Activated CD4-positive, alpha-beta T cell treated with anti-CD3 and anti-CD28 coated beads for 4 hours (primary cell): ENCODE data around the gene LIPM.

Experiments
- DNase-seq, 2 donors: peaks; one replicate each; pipeline ENCODE4 v3.0.0-alpha.2; 2020

LIPM gene

GRCh38 chr10:88802523-88803285, at the start of gene LIPM:
Gene LIPM (plus strand): TSS chr10:88802730. CDS start chr10:88802897, 167 bp downstream.
- DNase-seq = no peak

- DNase-seq = no peak
Observed at GRCh38 chr10:88754287-88754686, 48.2 kb upstream of the LIPM start.

- no peak for DNase-seq
Observed at GRCh38 chr10:88755753-88756152, 46.8 kb upstream of the LIPM start.

GRCh38 chr10:88756660-88757059, 45.9 kb upstream of the LIPM start:
- DNase-seq = no peak

GRCh38 chr10:88759366-88760101, 43.0 kb upstream of the LIPM start, which contains the start of gene LIPN:
Gene LIPN (plus strand): TSS chr10:88760020. CDS start chr10:88761406, 1,386 bp downstream.
- no peak for DNase-seq

- DNase-seq = no peak
Observed at GRCh38 chr10:88762906-88763305, 39.6 kb upstream of the LIPM start.

- no peak for DNase-seq
Observed at GRCh38 chr10:88763441-88763840, 39.1 kb upstream of the LIPM start.

GRCh38 chr10:88764110-88764509, 38.4 kb upstream of the LIPM start:
- no peak for DNase-seq

GRCh38 chr10:88765816-88766215, 36.7 kb upstream of the LIPM start:
- DNase-seq = no peak

- no peak for DNase-seq
Observed at GRCh38 chr10:88769384-88769783, 33.1 kb upstream of the LIPM start.

GRCh38 chr10:88781206-88781605, 21.3 kb upstream of the LIPM start:
- no peak for DNase-seq

GRCh38 chr10:88782222-88782621, 20.3 kb upstream of the LIPM start:
- no peak for DNase-seq

- no peak for DNase-seq
Observed at GRCh38 chr10:88783724-88784123, 18.8 kb upstream of the LIPM start.

- no peak for DNase-seq
Observed at GRCh38 chr10:88786032-88786770, 16.3 kb upstream of the LIPM start.

- DNase-seq = no peak
Observed at GRCh38 chr10:88787463-88787862, 15.1 kb upstream of the LIPM start.

GRCh38 chr10:88788924-88789323, 13.6 kb upstream of the LIPM start:
- DNase-seq = no peak

GRCh38 chr10:88791924-88792323, 10.6 kb upstream of the LIPM start:
- no peak for DNase-seq

- DNase-seq = no peak
Observed at GRCh38 chr10:88792661-88793060, 9.9 kb upstream of the LIPM start.

- DNase-seq = no peak
Observed at GRCh38 chr10:88793712-88794299, 8.7 kb upstream of the LIPM start.

GRCh38 chr10:88794731-88795130, 7.8 kb upstream of the LIPM start:
- DNase-seq = no peak

- no peak for DNase-seq
Observed at GRCh38 chr10:88800152-88801125, 2.1 kb upstream of the LIPM start.

GRCh38 chr10:88803641-88804040, 1.1 kb downstream of the LIPM start:
- DNase-seq = no peak
